Measurements from ENCODE around the gene LDAH.

DNA sequence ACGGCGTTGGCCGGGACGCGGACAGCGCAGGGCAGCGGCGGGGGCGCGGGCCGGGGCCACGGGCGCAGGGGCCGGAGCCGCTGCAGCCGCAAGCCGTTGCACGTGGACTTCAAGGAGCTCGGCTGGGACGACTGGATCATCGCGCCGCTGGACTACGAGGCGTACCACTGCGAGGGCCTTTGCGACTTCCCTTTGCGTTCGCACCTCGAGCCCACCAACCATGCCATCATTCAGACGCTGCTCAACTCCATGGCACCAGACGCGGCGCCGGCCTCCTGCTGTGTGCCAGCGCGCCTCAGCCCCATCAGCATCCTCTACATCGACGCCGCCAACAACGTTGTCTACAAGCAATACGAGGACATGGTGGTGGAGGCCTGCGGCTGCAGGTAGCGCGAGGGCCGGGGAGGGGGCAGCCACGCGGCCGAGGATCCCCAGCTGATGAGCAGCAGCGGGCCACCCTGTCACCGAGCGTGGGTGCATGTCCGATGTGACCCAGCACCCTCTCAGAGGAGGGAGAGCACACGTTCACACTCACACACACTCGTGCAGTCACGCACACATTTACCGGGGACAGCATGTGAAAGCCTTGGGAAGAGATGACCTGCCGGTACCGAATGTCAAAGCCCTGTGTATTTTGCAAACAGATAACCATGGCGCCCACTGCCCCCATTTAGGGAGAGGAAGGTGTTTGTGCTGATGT lies 151.7 kb downstream of the LDAH start:
- TF ChIP-seq, protein P1, sequence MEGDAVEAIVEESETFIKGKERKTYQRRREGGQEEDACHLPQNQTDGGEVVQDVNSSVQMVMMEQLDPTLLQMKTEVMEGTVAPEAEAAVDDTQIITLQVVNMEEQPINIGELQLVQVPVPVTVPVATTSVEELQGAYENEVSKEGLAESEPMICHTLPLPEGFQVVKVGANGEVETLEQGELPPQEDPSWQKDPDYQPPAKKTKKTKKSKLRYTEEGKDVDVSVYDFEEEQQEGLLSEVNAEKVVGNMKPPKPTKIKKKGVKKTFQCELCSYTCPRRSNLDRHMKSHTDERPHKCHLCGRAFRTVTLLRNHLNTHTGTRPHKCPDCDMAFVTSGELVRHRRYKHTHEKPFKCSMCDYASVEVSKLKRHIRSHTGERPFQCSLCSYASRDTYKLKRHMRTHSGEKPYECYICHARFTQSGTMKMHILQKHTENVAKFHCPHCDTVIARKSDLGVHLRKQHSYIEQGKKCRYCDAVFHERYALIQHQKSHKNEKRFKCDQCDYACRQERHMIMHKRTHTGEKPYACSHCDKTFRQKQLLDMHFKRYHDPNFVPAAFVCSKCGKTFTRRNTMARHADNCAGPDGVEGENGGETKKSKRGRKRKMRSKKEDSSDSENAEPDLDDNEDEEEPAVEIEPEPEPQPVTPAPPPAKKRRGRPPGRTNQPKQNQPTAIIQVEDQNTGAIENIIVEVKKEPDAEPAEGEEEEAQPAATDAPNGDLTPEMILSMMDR (IDR thresholded peaks at IDR 0.05) = no peak
- no peak for TF ChIP-seq ZFX (IDR thresholded peaks at IDR 0.05; ENCODE audit: borderline replicate concordance)
